ENCODE data around the gene BICDL1.

The BICDL1 gene

GRCh38 chr12:120062976-120063579, 74.0 kb downstream of the BICDL1 start:
- no peak overlapping the region for H3K4me3 ChIP-seq (ENCODE audit: low read depth, low read length)
- TF ChIP-seq CTCF (IDR thresholded peaks at IDR 0.05; ENCODE audit: borderline replicate concordance, insufficient read depth, low read depth, low read length) = no peak

- H3K4me3 ChIP-seq (ENCODE audit: low read depth, low read length) = no peak overlapping the region
- TF ChIP-seq CTCF (IDR thresholded peaks at IDR 0.05; ENCODE audit: borderline replicate concordance, insufficient read depth, low read depth, low read length) = no peak
Measured at GRCh38 chr12:120064054-120064940, 75.3 kb downstream of the BICDL1 start.

GRCh38 chr12:120065472-120065871, 76.4 kb downstream of the BICDL1 start:
- no peak for TF ChIP-seq CTCF (IDR thresholded peaks at IDR 0.05; ENCODE audit: borderline replicate concordance, insufficient read depth, low read depth, low read length)
- no peak overlapping the region for H3K4me3 ChIP-seq (ENCODE audit: low read depth, low read length)

GRCh38 chr12:120066341-120066740, 77.3 kb downstream of the BICDL1 start:
- no peak for TF ChIP-seq CTCF (IDR thresholded peaks at IDR 0.05; ENCODE audit: borderline replicate concordance, insufficient read depth, low read depth, low read length)

GRCh38 chr12:120067084-120067869, 78.2 kb downstream of the BICDL1 start:
- no peak overlapping the region for H3K4me3 ChIP-seq (ENCODE audit: low read depth, low read length)
- no peak for TF ChIP-seq CTCF (IDR thresholded peaks at IDR 0.05; ENCODE audit: borderline replicate concordance, insufficient read depth, low read depth, low read length)

More at GRCh38 chr12:120066341-120066740, 77.3 kb downstream of the BICDL1 start:
- H3K4me3 ChIP-seq (ENCODE audit: low read depth, low read length) = no peak overlapping the region

- H3K4me3 ChIP-seq (ENCODE audit: low read depth, low read length) = no peak overlapping the region
- no peak for TF ChIP-seq CTCF (IDR thresholded peaks at IDR 0.05; ENCODE audit: borderline replicate concordance, insufficient read depth, low read depth, low read length)
Measured at GRCh38 chr12:120067901-120068300, 78.9 kb downstream of the BICDL1 start.

All from GM12875 (cell line).